HG03342 (cell line): ENCODE data around the gene NUBP2.

ENCODE experiments used
- ATAC-seq: cut with Tn5 transposase; IDR thresholded peaks from one replicate; pipeline ENCODE4 v1.9.1; 2021; ENCODE audit warnings: mild to moderate bottlenecking, moderate library complexity; ENCODE audit not compliant: unreplicated experiment

The NUBP2 gene

GRCh38 chr16:1825864-1826690 is 43.3 kb downstream of the NUBP2 start:
- ATAC-seq = peak; percentile 22

- ATAC-seq = peak; percentile 80
Observed at GRCh38 chr16:1826691-1827573, 44.2 kb downstream of the NUBP2 start, which contains the start of the genes FAHD1 and HAGH. FAHD1 (plus strand) TSS chr16:1827206; CDS start chr16:1827239, 33 bp downstream. HAGH (minus strand) TSS chr16:1826825; CDS start chr16:1826787, 38 bp downstream.

GRCh38 chr16:1828645-1829410 is 46.1 kb downstream of the NUBP2 start:
- ATAC-seq = no peak

GRCh38 chr16:1830213-1830612 is 47.5 kb downstream of the NUBP2 start:
- no peak for ATAC-seq

GRCh38 chr16:1831186-1832075 is 48.7 kb downstream of the NUBP2 start:
- ATAC-seq = no peak

- no peak for ATAC-seq
Observed at GRCh38 chr16:1832838-1833454, 50.2 kb downstream of the NUBP2 start.

- ATAC-seq = no peak
Observed at GRCh38 chr16:1834096-1834495, 51.3 kb downstream of the NUBP2 start.
